Naive B cell (primary cell): ENCODE measurements around the gene FASLG. TPM values are rescaled to one million over a fixed set of nuclear protein-coding genes. Genes with fewer than 3 reads are reported as not detected.
A peak's percentile ranks its signal among the peaks of the same experiment; 100 is the strongest.

Experiments used
- ATAC-seq, 2 donors: fragments of 150-1000 bp; cut with Tn5 transposase; 2 replicates each; pipeline ENCODE4 v1.10.0; 2021; ENCODE audit warnings: low read depth in 2 of 2, mild to moderate bottlenecking in 2 of 2, moderate library complexity in 2 of 2
- DNase-seq: peaks from one replicate; pipeline ENCODE4 v3.0.0; 2022
- H3K27ac Mint-ChIP-seq, 6 donors: one replicate each; pipeline ENCODE4 v1.8.0; 2020 to 2022; ENCODE audit warnings: mild to moderate bottlenecking in 6 of 6, mixed read lengths in 6 of 6, moderate library complexity in 5 of 6, inconsistent platforms in 2 of 6
- H3K27me3 Mint-ChIP-seq, 3 donors: one replicate each; pipeline ENCODE4 v1.8.0; 2021 to 2022; ENCODE audit warnings: mixed read lengths in 3 of 3, mild to moderate bottlenecking in 1 of 3
- H3K36me3 Mint-ChIP-seq, 2 donors: one replicate each; pipeline ENCODE4 v1.8.0; 2020 to 2022; ENCODE audit warnings: mixed read lengths in 2 of 2, inconsistent platforms in 1 of 2, mild to moderate bottlenecking in 1 of 2
- H3K4me1 Mint-ChIP-seq, 3 donors: one replicate each; pipeline ENCODE4 v1.8.0; 2020 to 2022; ENCODE audit warnings: mixed read lengths in 3 of 3, inconsistent platforms in 1 of 3, mild to moderate bottlenecking in 1 of 3, moderate library complexity in 1 of 3
- H3K4me3 Mint-ChIP-seq, 8 donors: one replicate each; pipeline ENCODE4 v1.8.0; 2020 to 2022; ENCODE audit warnings: mild to moderate bottlenecking in 8 of 8, mixed read lengths in 8 of 8, moderate library complexity in 8 of 8, inconsistent platforms in 2 of 8
- H3K9me3 Mint-ChIP-seq, 7 donors: one replicate each; pipeline ENCODE4 v1.8.0; 2020 to 2022; ENCODE audit warnings: mixed read lengths in 7 of 7, mild to moderate bottlenecking in 5 of 7, inconsistent platforms in 2 of 7, moderate library complexity in 1 of 7
- polyA plus RNA-seq, 6 donors: library from polyadenylated mRNA; unstranded; fragments of 300-500 nt; fragmentation: Illumina TruSeq; gene quantifications; one replicate each; pipeline ENCODE4 v1.2.3, GENCODE V29; 2021; ENCODE audit warnings: low read depth in 6 of 6

Gene FASLG
- polyA plus RNA-seq, 6 donors from 2014 or later: not detected

DNA sequence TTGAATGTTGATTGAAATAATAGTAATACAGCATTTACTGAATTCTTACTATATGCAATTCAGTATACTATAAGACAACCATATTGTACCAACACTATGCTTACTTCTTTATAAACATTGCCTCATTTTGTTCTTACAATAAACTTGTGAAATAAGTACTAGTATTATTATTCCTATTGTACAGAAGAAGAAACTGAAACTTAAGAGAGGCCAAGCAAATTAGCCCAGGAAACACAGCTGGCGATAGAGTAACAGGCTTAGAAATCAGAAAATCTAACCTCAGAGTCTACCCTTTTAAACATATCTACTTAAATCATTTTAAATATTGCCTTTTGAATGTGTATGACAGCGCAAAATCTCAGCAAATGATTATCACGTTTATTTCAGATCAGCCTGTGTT is 41.7 kb downstream of the FASLG start:
- H3K27me3 Mint-ChIP-seq: no peaks in the 10 kb centered on the region
- H3K4me1 Mint-ChIP-seq: peaks cover 21 to 33% (median 27%) of the 10 kb centered on the region in 3 donors
- no peak overlapping the region for H3K4me3 Mint-ChIP-seq
- H3K36me3 Mint-ChIP-seq: no peaks in the 10 kb centered on the region
- H3K27ac Mint-ChIP-seq: no peak overlapping the region
- ATAC-seq: no peak
- DNase-seq: no peak
- peaks cover 0 to 5% (median 0%) of the 10 kb centered on the region in 7 donors for H3K9me3 Mint-ChIP-seq

- no peak overlapping the region for H3K4me3 Mint-ChIP-seq
- no peak overlapping the region for H3K27ac Mint-ChIP-seq
- no peaks in the 10 kb centered on the region for H3K9me3 Mint-ChIP-seq
- no peak for DNase-seq
- H3K36me3 Mint-ChIP-seq: no peaks in the 10 kb centered on the region
- H3K27me3 Mint-ChIP-seq: peaks cover 0 to 4% (median 0%) of the 10 kb centered on the region in 3 donors
- ATAC-seq: no peak
- peaks cover 10 to 12% (median 10%) of the 10 kb centered on the region in 3 donors for H3K4me1 Mint-ChIP-seq
Measured at GRCh38 chr1:172704001-172704400, 45.1 kb downstream of the FASLG start.

- DNase-seq: no peak
- no peak for ATAC-seq
- no peaks in the 10 kb centered on the region for H3K36me3 Mint-ChIP-seq
- peaks cover 4 to 9% (median 5%) of the 10 kb centered on the region in 3 donors for H3K4me1 Mint-ChIP-seq
- peak overlapping the region in 2 of 6 donors; percentile 4 to 53 for H3K27ac Mint-ChIP-seq
- H3K4me3 Mint-ChIP-seq: no peak overlapping the region
- peaks cover 0 to 4% (median under 1%) of the 10 kb centered on the region in 3 donors for H3K27me3 Mint-ChIP-seq
- H3K9me3 Mint-ChIP-seq: no peaks in the 10 kb centered on the region
Measured at GRCh38 chr1:172704420-172705210, 45.7 kb downstream of the FASLG start.

- Mint-ChIP-seq H3K27me3 (peaks cover 0 to 5% (median 4%) of the 10 kb centered on the region in 3 donors), H3K4me1 (peaks cover 0 to 5% (median 0%) of the 10 kb centered on the region in 3 donors), H3K9me3 (no peaks in the 10 kb centered on the region), H3K36me3 (no peaks in the 10 kb centered on the region), H3K4me3 (no peak overlapping the region), H3K27ac (no peak overlapping the region)
- no peak for DNase-seq
- no peak for ATAC-seq
Measured at GRCh38 chr1:172708452-172708851, 49.5 kb downstream of the FASLG start.

GRCh38 chr1:172711558-172711957 is 52.7 kb downstream of the FASLG start:
- peak overlapping the region in 1 of 6 donors; percentile 5 for H3K27ac Mint-ChIP-seq
- ATAC-seq (no peak), DNase-seq (no peak)
- H3K9me3 Mint-ChIP-seq: no peaks in the 10 kb centered on the region
- no peak overlapping the region for H3K4me3 Mint-ChIP-seq
- H3K4me1 Mint-ChIP-seq: peaks cover 0 to 1% (median 0%) of the 10 kb centered on the region in 3 donors
- H3K36me3 Mint-ChIP-seq: no peaks in the 10 kb centered on the region
- peaks cover 0 to 5% (median 4%) of the 10 kb centered on the region in 3 donors for H3K27me3 Mint-ChIP-seq

GRCh38 chr1:172713466-172713865 is 54.6 kb downstream of the FASLG start:
- H3K36me3 Mint-ChIP-seq: no peaks in the 10 kb centered on the region
- no peaks in the 10 kb centered on the region for H3K4me1 Mint-ChIP-seq
- no peak for ATAC-seq
- no peak overlapping the region for H3K4me3 Mint-ChIP-seq
- H3K27ac Mint-ChIP-seq: no peak overlapping the region
- H3K9me3 Mint-ChIP-seq: no peaks in the 10 kb centered on the region
- no peak for DNase-seq
- H3K27me3 Mint-ChIP-seq: peaks cover 0 to 5% (median 0%) of the 10 kb centered on the region in 3 donors

Other genes with a start within 250 kb of the FASLG start
- gene C1orf105, start 238.4 kb upstream of the FASLG start, polyA plus RNA-seq: not detected
- 100 to 1,000 TPM in 1 of 6 donors, 10 to 100 TPM in 5; 70.8 to 127 (median 94.5) TPM for gene PIGC, start 215.0 kb upstream of the FASLG start, polyA plus RNA-seq
- 10 to 100 TPM; 18.6 to 22.0 (median 20.6) TPM for gene SUCO, start 126.0 kb upstream of the FASLG start, polyA plus RNA-seq